CD1c-positive myeloid dendritic cell (primary cell): ENCODE data around the gene P4HA2.

Experiments
- DNase-seq: peaks from one replicate; pipeline ENCODE4 v3.0.0-alpha.2; 2016; ENCODE audit errors: extremely low spot score

P4HA2 gene

GRCh38 chr5:132250547-132250946 is 22.9 kb upstream of the P4HA2 start:
- no peak for DNase-seq

DNA sequence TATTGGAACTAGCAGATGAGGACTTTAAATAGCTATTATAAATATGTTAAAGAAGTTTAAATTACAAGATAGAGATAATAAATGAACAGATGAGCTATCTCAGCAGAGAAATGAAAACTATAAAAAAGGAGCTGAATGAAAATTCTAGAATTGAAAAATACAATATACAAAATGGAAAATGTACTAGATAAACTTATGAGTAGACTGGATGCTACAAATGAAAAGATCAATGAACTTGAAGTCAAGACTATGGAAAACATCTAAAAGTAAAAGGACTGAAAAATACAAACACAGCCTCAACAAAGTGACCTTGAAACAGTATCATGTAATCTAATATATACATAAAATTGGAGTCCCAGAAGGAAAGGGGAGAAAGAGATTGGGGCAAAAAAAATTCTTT is 19.2 kb upstream of the P4HA2 start:
- no peak for DNase-seq

GRCh38 chr5:132245593-132245992 is 17.9 kb upstream of the P4HA2 start:
- DNase-seq, result no peak

DNA sequence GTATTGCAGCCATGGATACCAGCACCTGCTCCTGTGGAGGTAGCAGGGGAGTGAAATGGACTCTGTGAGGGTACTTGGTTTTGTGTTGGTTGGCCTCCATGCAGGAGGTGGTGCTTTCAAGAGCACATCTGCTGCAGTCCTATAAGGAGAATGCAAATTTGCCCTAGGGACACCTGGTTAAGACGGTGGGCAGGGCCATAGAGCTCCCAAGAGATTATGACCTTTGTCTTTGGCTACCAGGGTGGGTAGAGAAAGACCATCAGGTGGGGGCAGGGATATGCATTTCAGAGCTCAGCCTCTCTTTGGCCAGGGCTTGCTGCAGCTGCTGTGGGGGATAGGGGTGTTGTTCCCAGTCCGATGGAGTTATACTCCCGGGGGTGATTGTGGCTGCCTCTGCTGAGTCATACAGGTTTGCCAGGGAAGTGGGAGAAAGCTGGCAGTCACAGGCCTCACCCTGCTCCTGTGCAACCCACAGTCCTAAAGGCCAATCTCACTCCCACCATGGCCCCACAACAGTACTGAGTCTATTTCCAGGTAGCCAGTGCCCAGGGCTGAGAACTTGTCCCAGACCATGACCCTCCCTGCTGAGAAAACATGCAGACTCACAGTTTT is 15.8 kb upstream of the P4HA2 start:
- DNase-seq, result no peak

DNA sequence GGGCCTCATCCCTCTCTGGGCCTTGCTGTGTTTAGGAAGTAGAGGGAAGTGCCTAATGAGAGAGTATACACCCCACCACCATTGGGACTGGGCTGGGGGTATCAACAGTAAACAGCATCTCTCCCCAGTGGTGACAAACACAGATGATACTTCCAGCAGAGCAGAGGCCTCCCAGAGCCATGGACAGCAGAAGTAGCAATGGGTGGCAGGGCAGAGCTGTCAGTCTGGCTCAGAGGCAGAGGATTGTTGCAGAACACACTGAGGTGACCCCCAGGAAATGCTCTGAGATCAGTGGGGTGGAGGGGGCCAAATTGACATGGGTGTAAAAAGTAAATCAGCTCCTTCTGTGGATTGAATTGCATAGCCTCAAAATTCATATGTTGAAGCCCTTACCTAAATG is 12.1 kb upstream of the P4HA2 start:
- no peak for DNase-seq

DNA sequence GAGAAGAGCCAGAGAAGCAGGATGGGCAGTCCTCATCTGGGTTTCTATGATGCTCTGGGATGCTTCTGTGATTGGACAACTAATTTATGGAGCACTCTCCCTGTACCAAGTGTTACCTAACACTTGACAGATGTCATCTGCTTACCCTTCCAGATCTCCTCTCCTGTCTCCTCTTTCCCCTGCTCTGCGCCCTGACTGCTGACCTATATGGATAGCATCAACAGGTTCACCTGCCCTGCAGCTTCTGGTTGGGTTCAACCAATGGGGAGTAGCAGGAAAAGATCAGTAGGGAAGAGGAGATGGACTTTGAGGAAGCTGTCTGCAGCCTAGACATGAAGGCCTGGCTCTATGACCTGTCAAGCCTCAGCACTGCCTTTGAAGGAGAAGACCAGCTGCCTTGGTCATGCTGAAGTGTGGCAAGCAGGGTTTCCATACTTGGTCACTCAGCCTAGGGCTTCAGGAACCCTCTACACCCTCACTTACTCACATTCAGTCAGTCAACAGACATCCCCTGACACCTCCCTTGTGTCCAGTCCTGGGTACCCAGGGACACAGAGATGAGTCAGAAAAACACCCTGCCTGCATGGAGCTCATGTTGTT is 11.3 kb upstream of the P4HA2 start:
- no peak for DNase-seq

GRCh38 chr5:132238169-132238744 is 10.6 kb upstream of the P4HA2 start:
- DNase-seq, result peak; percentile 72

GRCh38 chr5:132237670-132238069 is 10.0 kb upstream of the P4HA2 start:
- DNase-seq, result no peak

DNA sequence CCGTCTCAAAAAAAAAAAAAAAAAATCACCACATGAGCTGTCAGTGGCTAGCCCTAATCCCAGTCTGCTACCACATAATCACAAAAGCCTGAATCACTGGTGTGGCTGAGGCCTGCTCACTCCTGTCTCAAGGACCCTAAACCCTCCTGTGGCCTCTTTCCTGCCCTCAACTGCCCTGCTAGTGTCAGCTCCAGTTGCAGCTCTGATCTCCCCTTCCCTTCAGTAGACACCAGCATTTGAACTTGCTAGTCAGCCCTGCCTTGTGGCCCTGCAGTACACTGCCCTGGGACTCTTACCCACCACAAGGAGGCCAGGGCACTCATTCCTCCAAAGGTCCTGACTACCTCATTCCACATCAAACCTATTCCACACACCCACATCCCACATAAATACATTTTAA is 9.5 kb upstream of the P4HA2 start:
- DNase-seq, result no peak

DNA sequence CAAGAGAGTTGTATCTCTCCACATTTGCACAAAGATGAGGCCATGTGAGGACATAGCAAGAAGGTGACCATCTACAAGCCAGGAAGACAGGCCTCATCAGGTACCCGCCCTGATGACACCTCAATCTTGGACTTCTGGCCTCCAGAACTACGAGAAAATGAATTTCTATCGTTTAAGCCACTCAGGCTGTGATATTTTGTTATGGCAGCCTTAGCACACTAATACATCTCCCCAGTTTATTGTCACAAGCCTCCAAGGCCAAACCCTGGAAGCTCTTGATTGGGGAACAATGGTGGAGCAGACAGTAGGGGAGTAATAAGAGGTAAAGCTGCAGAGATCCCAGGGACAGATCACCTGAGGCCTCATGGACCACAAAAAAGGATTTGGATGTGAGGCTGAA is 7.7 kb upstream of the P4HA2 start:
- DNase-seq, result no peak

- no peak for DNase-seq
Observed at GRCh38 chr5:132234684-132235062, 7.0 kb upstream of the P4HA2 start.

- no peak for DNase-seq
Observed at GRCh38 chr5:132233811-132234683, 6.4 kb upstream of the P4HA2 start.

DNA sequence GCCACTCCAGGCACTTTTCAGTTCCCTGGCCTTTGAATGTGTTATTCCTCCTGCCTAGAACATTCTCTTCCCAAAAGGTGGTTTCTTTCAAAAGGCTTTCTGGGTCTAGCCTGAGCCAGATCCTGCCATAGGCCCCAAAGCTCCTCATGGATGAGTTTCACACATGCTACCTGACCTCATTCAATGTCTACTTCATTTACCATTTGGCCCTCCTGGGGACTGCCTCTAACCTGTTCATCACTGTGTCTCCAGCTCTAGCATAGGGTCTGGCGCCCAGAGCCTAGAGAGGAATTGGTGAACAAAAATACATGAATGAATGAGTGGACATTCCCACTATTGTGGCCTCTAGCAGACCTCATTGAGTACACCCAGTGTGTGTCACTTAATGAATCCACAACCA is 5.4 kb upstream of the P4HA2 start:
- no peak for DNase-seq

- DNase-seq, result no peak
Observed at GRCh38 chr5:132232465-132232864, 4.8 kb upstream of the P4HA2 start.

GRCh38 chr5:132230871-132231270 is 3.2 kb upstream of the P4HA2 start:
- no peak for DNase-seq

- DNase-seq, result no peak
Observed at GRCh38 chr5:132229236-132229635, 1.6 kb upstream of the P4HA2 start.

DNA sequence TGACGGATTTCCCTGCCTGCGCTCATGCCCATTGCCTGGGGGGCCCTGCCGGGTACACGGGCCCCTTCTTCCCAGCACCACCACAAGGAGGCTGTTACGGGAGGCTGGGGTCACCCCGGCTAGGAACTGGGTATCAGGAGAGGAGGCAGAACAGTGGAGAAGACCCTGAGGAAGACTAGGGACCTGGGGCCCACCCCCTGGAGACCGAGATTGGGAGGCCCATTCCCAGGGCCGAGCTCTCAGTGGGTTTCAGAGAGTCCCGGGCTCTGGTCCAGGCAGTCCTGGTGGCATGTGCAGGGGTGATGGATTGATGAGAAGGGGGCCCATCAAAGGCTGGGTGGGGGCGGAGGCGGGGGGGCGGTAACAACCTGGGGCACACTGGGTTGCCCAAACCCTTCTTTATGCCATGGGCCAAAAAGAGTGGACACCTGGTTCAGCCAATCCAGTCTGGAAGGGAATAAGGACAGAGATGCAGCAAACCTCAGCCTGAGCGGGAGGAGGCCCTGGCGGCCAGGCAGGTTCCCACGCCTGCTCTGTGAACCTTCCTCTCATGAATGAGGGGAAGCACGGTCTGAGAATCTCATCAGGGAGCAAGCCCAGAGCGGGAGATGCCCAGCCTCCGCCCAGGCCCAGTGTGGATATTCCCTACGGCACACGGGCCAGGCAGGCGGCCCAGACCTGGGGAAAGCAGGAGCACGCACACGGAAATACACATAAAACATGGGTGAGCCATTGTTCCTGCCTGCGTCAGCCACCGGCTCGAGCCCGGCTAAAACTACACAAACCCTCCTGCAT is 785 bp upstream of the P4HA2 start:
- no peak for DNase-seq

DNA sequence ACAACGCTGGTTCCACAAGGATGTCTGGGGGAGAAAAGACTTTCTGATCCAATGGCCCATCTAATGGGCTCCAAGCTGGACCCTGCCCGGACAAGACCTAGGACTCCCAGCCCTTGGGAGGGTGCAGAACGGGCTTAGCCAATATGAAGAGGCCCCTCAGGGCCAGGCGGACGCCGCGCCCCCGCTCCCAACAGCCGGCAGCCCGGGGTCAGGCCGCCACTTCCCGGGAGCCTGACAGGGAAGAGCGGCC is 493 bp downstream of the P4HA2 start:
- DNase-seq, result no peak

- no peak for DNase-seq
Observed at GRCh38 chr5:132226516-132227234, 978 bp downstream of the P4HA2 start.

GRCh38 chr5:132225165-132226032 is 2.3 kb downstream of the P4HA2 start:
- peak; percentile 43 for DNase-seq

DNA sequence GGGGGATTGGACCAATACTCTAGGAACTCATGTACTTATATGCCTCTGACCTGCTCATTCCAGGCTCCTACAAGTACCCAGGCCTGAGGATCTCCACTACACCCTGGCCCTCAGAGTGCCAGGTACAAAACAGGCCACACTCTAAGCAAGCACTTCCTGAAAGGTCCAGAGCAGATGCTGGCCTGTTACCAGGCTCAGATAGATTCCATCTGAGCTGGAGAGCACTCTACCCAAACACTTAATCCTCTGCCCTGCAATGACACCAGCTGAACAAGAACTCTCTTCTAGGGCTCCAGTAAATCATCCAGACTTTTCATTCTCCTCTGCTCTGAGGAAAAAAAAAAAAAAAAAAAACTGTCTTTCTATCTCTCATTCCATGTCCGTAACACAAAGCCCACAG is 2.9 kb downstream of the P4HA2 start:
- DNase-seq, result no peak
